Measurements from ENCODE around the gene GAST. TPM values are rescaled to one million over a fixed set of nuclear protein-coding genes. Genes with fewer than 3 reads are reported as not detected.

The GAST gene
- total RNA-seq, 1 donor from 2014 or later: not detected

DNA sequence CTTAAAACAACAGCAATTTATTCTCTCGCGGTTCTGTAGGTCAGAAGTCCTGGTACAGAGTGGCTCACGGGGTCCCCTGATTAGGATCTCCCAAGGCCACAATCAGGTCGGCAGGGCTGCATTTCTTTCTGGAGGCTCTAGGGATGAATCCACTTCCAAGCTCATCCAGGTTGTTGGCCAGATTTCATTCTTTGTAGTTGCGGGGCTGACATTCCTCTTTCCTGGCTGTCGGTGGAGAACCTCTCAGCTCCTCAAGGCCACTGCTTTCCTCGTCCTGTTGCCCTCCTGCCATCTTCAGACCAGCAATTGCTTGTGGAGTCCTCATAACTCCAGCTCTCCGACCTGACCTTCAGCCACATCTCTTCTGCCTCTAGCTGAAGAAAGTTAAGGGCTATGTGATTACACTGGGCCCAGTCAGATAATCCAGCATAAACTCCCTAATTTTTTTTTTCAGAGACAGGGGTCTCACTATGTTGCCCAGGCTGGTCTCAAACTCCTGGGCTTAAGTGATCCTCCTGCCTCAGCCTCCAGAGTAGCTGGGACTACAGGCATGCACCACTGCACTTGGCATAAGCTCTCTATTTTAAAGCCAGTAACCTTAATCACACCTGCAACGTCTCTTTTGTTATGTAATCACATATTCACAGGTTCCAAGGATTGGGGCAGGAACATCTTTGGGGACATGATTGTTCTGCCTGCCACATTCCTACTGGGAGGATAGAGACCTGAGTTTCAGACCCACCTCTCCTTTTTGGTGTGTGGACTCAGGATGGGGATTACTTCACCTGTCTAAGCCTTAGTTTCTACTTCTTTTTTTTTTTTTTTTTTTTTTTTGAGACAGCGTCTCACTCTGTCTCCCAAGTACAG is 4.1 kb upstream of the GAST start:
- DNase-seq (ENCODE audit: low spot score) (no peak), ATAC-seq (no peak)

DNA sequence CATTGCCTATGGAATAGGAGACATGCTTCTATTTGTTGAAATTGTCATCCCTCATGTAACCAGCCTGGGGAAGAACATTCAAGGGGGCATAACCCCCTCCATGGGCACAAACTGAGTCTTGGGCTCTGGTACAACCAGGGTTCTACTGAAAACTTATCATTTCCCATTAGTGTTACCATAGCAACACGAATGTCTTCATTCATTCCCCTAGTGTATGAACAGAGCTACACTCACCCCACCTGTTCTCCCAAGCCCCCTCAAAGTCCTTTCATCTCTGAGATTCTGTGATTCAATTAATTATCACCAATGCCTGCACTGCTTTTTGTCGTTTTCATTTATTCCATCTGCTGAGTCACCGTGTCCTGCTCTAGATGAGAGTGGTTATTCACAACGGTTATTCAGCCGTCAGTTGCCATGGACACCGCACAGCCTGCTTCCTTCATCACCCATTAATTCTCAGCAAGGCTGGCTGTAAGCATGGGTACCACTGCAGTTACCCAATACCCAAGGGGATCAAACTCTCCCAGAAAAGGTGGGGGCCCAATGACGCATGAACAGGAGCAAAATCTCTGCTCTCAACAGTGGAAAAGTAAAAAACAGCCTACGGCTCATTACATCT is 1.6 kb upstream of the GAST start:
- ATAC-seq: no peak
- no peak for DNase-seq (ENCODE audit: low spot score)

DNA sequence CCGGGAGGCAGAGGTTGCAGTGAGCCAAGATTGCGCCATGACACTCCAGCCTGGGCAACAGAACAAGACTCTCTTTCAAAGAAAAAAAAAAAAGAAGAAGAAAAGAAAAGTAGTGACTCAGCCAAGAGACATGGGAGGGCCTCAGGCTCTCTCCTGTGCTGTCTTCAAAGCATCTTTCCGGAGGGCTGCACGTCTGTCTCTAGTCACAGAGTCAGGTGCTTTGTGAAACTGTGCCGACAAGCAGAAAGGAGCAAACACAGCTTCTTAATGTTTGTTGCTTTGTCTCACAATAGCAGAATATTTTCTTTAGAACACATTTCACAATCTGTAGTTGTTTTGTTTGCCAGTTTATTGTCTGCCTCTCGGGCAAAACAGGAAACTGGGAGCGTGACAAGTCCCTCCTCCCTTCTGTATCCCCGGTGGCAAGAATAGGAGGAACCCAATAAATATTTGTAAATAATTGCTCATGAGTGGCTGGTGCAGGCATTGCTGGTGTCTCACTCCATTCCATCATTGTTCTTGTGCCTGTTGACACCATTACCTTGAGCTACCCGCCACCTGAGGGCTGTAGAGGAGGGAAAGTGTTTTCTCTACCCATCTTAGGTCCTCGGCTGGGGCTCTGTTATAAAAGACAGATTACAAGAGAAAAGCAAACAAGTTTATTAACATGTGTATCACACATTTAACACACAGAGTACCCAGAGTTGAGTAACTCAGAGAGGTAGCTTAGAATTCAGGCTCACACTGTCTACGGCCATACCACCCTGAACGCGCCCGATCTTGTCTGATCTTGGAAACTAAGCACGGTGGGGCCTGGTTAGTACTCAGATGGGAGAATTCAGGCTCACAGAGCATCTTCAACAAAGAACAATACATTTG is 5.5 kb downstream of the GAST start:
- ATAC-seq (no peak), DNase-seq (ENCODE audit: low spot score) (no peak)

DNA sequence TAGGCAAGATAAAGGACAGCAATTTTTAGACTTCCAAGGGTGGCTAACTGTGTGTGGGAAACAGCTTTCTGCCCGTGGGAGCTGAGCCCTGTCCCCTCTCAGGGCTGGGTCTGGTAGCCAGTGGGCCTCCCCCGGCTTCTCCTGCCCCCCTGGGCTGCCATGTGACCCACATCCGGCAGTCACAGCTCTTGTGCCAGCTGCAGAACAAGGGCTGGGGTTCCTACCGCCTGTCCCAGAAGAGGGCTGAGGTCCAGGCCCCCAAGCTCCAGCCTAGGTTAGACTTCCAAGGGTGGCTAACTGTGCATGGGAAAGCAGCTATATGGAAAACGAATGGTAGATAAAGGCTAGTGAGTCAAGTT is 6.1 kb downstream of the GAST start:
- DNase-seq (ENCODE audit: low spot score): no peak
- ATAC-seq: no peak

DNA sequence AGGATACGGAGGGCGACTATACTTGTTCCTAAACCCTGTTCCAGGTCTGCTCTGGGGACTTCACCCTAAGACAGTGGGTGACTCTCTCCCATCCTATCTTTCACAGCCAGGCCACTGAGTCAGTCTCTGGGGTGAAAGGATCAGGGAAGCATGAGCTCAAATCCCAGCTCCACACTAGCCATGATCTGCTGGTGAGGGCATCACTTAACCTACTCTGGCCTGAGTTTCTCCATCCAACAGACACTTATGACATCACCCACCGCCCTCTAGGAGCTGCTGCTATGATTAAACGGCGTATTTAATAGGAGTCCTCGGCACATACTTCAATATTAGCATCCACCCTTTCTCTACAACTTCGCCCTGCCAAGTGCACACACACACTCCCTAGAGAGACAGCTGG is 10.1 kb downstream of the GAST start:
- ATAC-seq: no peak
- DNase-seq (ENCODE audit: low spot score): no peak

DNA sequence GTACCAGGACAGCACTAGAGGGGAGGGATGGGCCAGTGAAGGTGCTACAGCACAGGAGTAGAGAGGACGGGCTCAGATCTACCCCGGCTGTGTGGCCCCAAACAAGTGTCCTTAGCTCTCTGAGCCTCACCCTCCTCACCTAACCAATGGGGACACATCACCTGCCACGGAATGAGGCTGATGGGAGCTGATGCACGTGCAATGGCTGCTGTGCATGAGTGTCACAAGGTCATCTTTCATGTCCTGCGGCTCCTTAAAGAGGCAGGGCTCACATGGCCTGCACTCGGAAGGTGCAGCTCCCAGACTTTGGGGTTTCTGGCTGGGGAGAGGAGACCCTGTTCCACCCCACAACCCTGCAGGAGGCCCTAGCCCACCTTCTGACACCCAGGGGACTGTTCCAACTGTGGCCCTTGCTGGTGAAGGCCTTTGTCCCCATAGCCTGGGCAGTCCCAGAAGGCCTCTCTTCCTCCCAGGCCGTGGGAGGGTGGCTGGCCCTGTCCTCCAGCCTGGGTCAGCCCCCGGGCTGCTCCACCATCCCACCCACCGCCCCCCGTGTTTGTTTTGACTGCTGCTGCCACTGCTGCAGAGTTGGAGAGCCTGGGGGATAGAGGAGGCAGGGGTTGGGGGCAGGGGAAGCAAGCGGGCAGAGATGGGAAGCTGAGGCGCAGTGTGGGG is 11.8 kb downstream of the GAST start:
- no peak for ATAC-seq
- no peak for DNase-seq (ENCODE audit: low spot score)

DNA sequence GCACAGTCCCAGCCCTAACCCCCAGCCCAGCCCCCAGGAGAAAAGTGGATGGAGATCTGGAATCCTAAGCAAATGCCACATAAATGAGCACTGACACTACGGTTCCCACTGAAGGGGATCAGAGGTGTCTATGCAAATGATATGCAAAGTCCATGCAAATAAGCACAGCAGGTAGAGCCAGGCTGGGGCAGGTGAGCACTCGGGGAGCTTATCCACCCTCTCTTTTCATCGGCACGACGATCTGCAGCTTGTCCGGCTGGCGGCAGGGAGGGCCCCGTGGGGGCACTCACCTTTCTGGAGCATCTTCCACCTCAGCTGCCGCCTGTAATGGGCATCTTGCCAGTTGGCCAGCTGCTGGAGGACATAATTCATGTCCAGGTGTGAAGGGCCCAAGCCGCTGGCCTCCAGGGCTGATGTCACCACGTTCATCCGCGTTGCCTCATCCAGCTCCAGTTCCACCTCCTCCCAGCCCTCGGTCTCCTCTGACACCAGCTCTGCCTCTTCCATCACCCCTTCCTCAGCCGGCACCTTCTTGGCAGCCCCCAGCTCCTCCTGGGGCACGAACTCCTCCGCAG is 12.4 kb downstream of the GAST start:
- no peak for DNase-seq (ENCODE audit: low spot score)
- ATAC-seq: no peak

DNA sequence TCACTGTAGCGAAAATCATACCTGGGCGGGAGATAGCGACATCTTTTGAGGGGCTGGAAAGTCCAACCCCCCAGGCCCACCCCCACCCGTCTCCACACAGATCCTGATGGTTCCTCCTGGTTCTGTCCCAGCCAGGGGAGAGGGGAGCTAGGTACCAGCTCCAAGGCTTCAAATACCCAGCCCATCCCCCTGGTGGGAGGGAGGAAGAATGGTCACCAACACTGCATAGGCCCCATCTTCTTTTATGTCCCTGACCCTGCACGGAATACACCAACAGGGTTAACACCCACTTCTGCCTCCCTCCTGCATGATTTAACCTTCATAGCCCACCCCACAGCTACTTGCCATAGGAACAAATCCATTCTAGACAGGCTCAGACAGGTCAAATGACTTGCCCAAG is 13.0 kb downstream of the GAST start:
- no peak for ATAC-seq
- no peak for DNase-seq (ENCODE audit: low spot score)

DNA sequence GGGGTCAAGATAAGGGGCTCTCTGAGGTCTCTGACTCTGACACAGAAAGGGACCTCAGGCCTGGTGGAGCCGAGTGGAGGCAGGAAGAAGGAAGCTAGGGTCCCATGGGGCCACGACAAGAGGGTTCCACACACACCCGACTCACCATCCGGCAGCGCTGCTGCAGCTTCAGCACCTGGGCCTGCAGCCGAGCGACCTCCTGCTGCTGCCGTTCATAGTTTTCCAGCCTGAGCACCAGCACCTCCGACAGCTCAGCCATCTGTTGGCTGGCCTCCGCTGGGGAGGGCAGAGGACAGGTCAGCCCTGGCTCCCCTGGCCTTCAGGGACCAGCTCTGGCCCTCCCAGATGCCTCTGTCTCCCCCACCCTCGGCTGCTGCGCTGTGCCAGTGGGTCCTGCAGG is 15.9 kb downstream of the GAST start:
- no peak for DNase-seq (ENCODE audit: low spot score)
- no peak for ATAC-seq

DNA sequence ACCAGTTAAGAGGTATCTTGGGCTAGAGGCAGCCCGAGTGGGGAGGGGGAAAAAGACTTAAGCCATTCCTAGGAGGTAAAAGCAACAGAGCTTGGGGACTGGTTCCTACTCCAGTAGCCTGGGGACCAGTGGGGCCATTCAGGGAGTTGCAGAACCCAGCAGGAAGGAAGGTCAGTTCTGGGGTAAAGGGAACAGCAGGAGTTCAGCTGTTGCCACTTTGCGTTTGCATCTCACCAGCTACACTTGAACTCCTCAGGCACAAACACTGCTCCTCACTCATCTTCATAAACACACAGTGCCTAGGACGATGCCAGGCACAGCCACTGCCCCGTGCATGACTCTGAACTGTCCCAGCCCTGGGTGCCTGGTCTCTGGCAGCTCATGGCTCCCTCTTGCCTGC is 18.3 kb downstream of the GAST start:
- no peak for ATAC-seq
- DNase-seq (ENCODE audit: low spot score): no peak

DNA sequence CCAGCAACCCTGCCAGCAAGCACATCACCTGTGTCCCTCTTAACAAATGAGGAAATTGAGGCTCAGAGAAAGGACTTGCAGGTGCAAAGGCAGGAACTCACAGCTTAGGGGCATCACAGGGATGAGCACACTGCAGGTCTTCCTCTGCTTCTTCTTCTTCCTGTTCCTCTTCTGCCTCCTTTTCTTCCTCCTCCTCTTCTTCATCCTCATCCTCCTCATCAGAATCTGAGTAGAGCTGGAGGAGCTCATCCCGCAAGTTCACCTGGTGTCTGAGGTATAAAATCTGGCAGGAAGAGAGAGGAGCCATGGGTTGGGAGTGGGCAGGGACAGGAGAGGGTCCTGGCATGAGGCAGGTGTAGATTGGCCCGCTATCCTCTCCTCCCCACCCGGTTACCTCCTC is 19.7 kb downstream of the GAST start:
- DNase-seq (ENCODE audit: low spot score) (no peak), ATAC-seq (no peak)

DNA sequence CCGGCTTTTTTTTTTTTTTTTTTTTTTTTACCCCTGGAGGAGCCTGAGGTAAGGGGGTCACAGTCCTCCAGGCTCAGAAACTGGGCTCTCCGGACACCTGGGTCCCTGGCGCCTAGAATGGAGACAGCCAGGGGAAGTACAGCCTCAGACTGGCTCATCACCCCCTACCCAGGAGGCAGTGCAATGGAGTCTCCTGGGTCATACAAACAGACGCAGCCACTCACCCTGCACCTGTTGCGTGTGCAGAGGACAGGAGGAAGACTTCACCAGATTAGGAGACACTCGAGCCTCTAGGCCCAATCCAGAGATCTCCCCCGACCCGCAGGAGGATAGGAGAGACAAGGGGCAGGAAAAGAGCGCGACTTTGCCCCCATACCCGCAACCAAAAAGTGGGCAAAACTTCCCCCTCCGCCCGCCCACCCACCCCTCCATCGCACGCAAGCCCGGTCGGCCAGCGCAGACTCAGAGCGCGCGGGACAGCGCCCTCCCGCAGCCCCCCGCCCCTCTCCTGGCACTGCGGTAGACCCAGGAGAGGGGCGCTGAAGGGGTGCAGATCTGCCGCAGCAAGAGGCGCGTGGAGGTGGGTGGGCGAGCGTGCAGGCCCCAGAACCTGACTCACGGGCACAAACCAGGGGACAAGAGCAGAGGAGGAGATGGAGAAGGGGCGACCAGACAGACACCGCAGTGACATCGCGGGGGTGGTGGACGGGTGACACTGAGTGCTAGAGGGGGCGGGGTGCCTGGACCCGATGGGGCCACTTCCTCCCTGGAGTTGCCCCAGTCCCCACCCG is 21.4 kb downstream of the GAST start:
- ATAC-seq (no peak), DNase-seq (ENCODE audit: low spot score) (no peak)

DNA sequence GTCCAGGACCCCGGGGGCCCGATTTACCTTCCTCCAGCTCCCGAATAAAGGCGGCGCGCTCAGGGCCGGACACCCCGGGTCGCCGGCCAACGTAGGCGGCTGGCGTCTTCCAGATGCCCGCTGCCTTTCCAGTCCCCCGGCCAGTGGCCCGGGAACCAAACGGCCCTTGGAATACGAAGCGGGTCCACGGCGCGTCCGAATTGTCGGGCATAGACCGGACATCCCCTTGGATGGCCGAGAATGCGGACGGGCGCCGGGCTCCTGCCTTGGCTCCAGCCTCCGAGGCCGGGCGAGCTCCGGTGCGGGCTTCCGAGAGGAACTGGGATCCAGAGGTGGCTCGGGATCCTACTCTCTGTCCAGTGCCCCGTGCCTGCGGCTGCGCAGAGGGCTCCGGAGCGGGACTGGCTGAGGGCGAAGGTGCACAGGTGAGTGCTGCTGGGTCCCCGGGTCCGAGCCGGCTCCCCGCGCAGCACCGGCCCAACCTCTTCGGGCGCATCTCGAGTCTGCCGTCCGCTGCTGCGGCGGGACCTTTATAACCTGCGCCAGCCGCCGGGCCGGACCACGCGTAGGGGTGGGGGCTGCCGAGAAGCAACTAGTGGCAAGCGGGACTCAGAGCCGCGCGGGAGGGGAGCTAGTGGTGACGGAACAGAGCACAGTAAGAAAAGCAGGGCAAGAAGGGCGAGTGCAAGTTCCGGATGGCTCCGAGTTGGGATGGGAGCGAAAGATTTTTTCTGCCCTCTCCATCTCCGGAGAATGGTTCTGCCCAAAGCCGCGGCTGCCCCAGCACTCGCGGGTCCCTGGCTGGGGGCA is 22.2 kb downstream of the GAST start, which contains the start of gene HAP1:
TSS of gene HAP1 (minus strand) at position 505 of the 810 bp plus-strand sequence. CDS start at position 496, 9 bp downstream.
- DNase-seq (ENCODE audit: low spot score) (no peak), ATAC-seq (peak; percentile 24)

DNA sequence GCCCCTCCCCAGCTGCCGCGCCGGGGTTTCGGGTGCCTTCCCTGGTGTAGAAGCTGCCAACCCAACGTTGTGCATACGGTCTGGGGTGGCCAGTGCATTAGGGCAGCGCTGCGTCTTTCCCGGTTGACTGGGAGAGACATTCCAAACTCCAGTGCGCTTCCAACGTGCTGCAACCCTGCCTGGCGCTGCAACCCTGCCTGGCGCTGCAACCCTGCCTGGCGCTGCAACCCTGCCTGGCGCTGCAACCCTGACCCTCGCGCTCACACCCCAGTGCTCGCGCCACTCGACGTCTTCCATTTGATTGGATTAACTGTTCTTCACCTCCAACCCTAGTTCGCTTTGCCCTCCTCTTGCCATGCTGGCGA is 22.8 kb downstream of the GAST start:
- DNase-seq (ENCODE audit: low spot score) (no peak), ATAC-seq (peak; percentile 4)

DNA sequence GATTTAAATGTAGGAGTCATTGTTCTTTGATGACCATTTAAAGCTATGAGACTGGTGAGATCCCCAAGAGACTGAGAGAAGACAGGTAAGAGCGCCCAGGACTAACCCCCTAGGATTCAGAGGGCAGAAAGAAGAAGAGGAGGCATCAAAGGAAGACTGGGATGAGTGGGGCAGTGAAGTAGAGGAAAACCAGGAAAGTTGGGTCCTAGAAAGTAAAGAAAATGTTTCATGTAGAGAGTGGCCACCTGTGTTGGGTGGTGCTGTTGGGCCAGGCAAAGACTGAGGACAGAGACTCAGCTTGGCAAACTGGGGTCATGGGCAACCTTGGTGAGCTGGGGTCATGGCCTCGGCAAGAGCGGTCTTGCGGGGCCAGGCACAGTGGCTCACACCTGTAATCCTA is 23.6 kb downstream of the GAST start:
- no peak for DNase-seq (ENCODE audit: low spot score)
- ATAC-seq: no peak

DNA sequence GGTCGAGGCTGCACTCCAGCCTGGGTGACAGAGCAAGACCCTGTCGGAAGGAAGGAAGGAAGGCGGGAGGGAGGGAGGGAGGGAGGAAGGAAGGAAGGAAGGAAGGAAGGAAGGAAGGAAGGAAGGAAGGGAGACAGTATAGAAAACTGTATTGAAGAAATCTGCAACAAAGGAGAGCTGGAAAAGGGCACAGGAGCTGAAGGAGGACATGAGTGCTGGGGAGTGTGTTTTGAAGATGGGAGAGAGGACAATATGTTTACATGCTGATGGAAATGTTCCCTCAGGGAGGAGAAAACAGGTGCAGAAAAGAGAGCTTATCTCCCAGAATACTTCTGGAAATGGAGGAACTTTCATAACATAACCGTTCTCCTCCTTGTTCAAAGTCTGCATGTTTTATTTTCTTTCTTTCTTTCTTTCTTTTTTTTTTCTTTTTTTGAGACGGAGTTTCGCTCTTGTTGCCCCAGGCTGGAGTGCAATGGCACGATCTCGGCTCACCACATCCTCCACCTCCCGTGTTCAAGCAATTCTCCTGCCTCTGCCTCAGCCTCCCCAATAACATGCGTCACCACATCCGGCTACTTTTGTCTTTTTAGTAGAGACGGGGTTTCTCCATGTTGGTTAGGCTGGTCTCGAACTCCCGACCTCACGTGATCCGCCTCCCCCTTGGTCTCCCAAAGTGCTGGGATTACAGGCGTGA is 25.0 kb downstream of the GAST start:
- ATAC-seq: no peak
- DNase-seq (ENCODE audit: low spot score): no peak

DNA sequence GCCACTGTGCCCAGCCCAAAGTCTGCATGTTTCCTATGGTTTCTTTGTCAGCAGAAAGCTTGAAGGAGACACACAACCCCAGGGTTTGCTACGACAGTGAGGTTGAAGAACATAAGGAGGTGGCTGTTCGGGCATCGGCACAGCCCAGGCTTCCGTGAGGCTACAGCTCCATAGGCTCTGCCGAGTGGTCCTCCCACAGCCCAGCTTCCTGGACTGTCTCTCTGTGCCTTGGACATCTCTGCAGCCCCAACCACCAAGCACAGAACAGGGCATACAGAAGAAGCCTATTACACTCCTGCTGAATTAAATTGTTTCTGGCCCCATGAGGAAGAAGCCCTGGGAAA is 25.5 kb downstream of the GAST start:
- ATAC-seq: peak; percentile 5
- DNase-seq (ENCODE audit: low spot score): no peak

DNA sequence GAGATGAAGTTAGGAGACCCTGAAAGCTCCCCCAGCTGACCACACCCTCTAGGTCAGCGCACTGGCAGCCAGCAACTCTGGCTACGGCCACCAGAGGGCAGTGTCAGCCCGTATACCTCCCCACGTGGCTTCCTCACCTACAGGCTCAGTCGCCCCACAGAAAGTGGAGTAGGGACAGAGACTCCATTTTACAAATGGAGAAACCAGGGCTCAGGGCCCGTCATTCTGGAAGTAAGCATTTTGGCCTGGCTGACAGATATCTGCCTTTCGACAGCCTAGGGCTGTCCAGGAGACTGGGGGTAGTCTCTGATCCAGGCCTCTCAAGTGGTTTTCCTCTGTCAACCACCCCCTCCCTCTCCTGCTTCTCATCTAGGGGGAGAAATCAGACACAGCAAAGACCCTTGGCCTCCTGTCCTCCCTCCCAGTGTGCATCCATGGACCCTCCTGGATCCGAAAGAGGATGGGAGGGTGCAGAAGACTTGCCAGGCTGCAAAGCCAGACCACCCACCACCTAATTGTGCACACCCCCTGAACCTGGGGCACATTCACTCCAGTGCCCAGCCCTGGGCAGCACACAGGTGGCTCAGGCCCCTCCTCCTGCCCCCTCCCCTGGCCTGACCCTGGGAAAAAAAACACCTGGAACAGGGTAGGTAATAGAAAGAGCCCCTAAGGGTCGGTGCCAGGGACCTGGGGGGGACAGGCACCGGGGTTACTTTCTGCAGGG is 26.1 kb downstream of the GAST start:
- peak; percentile 98 for ATAC-seq
- DNase-seq (ENCODE audit: low spot score): peak; percentile 83

Measured in left lobe of liver (tissue), 2 donors.